Activated T-cell treated with anti-CD3 and anti-CD28 coated beads, Interleukin-2, amount 50 U/mL, for 72 hours (primary cell): ENCODE measurements around the gene PLK4. TPM values are rescaled to one million over a fixed set of nuclear protein-coding genes. Genes with fewer than 3 reads are reported as not detected.

Experiments used
- ATAC-seq, 2 donors: fragments of 150-1000 bp; cut with Tn5 transposase; replicated peaks in 1 of 2; 2 replicates each; pipeline ENCODE4 v1.10.0; 2021; ENCODE audit warnings: moderate library complexity in 2 of 2, mild to moderate bottlenecking in 1 of 2
- DNase-seq, 2 donors: peaks; one replicate each; pipeline ENCODE4 v3.0.0; 2021 to 2022; ENCODE audit warnings: mixed read lengths in 1 of 2
- H3K27ac Mint-ChIP-seq: one replicate; pipeline ENCODE4 v1.8.0; 2022; ENCODE audit warnings: mild to moderate bottlenecking, moderate library complexity, mixed read lengths
- H3K27me3 Mint-ChIP-seq: one replicate; pipeline ENCODE4 v1.8.0; 2022; ENCODE audit warnings: low read depth, mixed read lengths
- H3K36me3 Mint-ChIP-seq, 2 donors: one replicate each; pipeline ENCODE4 v1.8.0; 2022; ENCODE audit warnings: mixed read lengths in 2 of 2, mild to moderate bottlenecking in 1 of 2; ENCODE audit not compliant: insufficient read depth in 2 of 2
- H3K4me1 Mint-ChIP-seq: one replicate; pipeline ENCODE4 v1.8.0; 2022; ENCODE audit warnings: low read depth, mixed read lengths
- H3K4me3 Mint-ChIP-seq, 2 donors: one replicate each; pipeline ENCODE4 v1.8.0; 2022; ENCODE audit warnings: mild to moderate bottlenecking in 2 of 2, mixed read lengths in 2 of 2, moderate library complexity in 2 of 2
- H3K9me3 Mint-ChIP-seq, 2 donors: one replicate each; pipeline ENCODE4 v1.8.0; 2022; ENCODE audit warnings: mixed read lengths in 2 of 2
- total RNA-seq, 2 donors: library from RNA; stranded (reverse); gene quantifications; one replicate each; pipeline ENCODE4 v1.2.3, GENCODE V29; 2022

PLK4 gene
- total RNA-seq, result 10 to 100 TPM; 44.7 to 51.0 TPM

- H3K27ac Mint-ChIP-seq, result peak within 1 kb of the TSS; percentile 98
- peak; percentile 95 to 97 for ATAC-seq
- peaks cover 12 to 33% of the 10 kb centered on the region in 2 donors for H3K36me3 Mint-ChIP-seq
- no peaks in the 10 kb centered on the region for H3K27me3 Mint-ChIP-seq
- H3K9me3 Mint-ChIP-seq, result no peaks in the 10 kb centered on the region
- H3K4me1 Mint-ChIP-seq, result peaks cover 31% of the 10 kb centered on the region
- DNase-seq, result peak; percentile 96
- peak within 1 kb of the TSS; percentile 99 to 100 for H3K4me3 Mint-ChIP-seq
Measured at GRCh38 chr4:127880763-127881562, at the start of gene PLK4. Gene PLK4, plus strand, starts transcription at chr4:127880893. Its CDS starts 242 bp downstream, at chr4:127881135.

GRCh38 chr4:127832585-127832984, 48.1 kb upstream of the PLK4 start:
- DNase-seq, result no peak
- H3K4me3 Mint-ChIP-seq, result no peak overlapping the region
- no peaks in the 10 kb centered on the region for H3K4me1 Mint-ChIP-seq
- H3K36me3 Mint-ChIP-seq, result no peaks in the 10 kb centered on the region
- H3K9me3 Mint-ChIP-seq, result no peaks in the 10 kb centered on the region
- no peak for ATAC-seq
- H3K27ac Mint-ChIP-seq, result no peak overlapping the region
- peaks cover 7% of the 10 kb centered on the region for H3K27me3 Mint-ChIP-seq

GRCh38 chr4:127843704-127844600, 36.7 kb upstream of the PLK4 start:
- H3K36me3 Mint-ChIP-seq, result peaks cover 17 to 22% of the 10 kb centered on the region in 2 donors
- H3K9me3 Mint-ChIP-seq, result peaks cover 9 to 12% of the 10 kb centered on the region in 2 donors
- no peak overlapping the region for H3K4me3 Mint-ChIP-seq
- no peaks in the 10 kb centered on the region for H3K4me1 Mint-ChIP-seq
- no peak overlapping the region for H3K27ac Mint-ChIP-seq
- DNase-seq (no peak), ATAC-seq (no peak)
- no peaks in the 10 kb centered on the region for H3K27me3 Mint-ChIP-seq

DNA sequence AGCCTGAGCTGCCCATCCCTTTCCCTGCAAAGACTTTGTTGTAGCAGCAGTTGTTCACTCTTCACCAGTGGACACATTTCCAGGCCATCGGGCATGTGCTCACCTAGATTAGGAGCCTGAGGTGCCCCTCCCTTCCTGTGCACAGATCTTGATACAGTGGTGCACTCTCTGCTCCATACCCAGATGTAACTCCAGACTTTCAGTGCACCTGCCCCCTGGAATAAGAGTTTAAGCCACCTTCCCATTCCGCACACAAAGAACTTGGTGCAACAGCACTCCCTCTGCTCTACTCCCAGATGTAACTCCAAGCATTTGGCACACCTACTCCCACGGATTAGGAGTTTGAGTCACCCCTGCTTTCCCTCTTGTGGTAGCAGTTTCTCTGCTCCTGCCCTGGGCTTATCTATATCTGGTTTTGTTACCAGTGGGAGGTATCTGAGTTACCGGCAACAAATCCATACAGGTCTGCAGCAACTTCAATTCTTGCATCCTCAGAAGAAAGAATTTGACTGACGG, 36.0 kb upstream of the PLK4 start:
- DNase-seq (no peak), ATAC-seq (no peak)
- Mint-ChIP-seq H3K27ac (no peak overlapping the region), H3K9me3 (peaks cover 12 to 15% of the 10 kb centered on the region in 2 donors), H3K4me3 (no peak overlapping the region), H3K36me3 (peaks cover 21 to 25% of the 10 kb centered on the region in 2 donors), H3K4me1 (no peaks in the 10 kb centered on the region), H3K27me3 (no peaks in the 10 kb centered on the region)

DNA sequence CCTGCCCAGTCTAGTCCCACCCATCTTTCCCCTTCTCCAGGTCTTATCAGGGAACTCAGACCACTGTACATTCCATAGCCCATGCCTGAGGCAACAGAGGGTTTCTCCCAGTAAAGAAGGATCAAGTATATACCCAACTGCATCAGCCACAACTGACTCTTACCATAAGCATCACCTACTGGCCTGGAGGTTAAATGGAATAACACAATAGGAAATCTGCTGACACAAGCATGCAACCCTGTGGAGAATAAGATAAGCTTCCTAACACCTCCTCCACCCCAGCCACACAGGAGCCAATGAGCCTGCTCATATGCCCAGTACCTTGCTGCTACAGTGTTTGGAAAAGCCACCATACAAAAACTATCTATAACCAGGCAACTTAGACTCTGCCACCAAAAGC, 34.6 kb upstream of the PLK4 start:
- no peaks in the 10 kb centered on the region for H3K27me3 Mint-ChIP-seq
- peaks cover 20 to 22% of the 10 kb centered on the region in 2 donors for H3K9me3 Mint-ChIP-seq
- H3K4me1 Mint-ChIP-seq, result no peaks in the 10 kb centered on the region
- ATAC-seq, result no peak
- DNase-seq, result no peak
- peaks cover 28 to 35% of the 10 kb centered on the region in 2 donors for H3K36me3 Mint-ChIP-seq
- H3K4me3 Mint-ChIP-seq, result no peak overlapping the region
- no peak overlapping the region for H3K27ac Mint-ChIP-seq

- Mint-ChIP-seq H3K4me1 (no peaks in the 10 kb centered on the region), H3K27ac (no peak overlapping the region), H3K4me3 (no peak overlapping the region), H3K27me3 (no peaks in the 10 kb centered on the region), H3K9me3 (peaks cover 20 to 28% of the 10 kb centered on the region in 2 donors), H3K36me3 (peaks cover 28 to 35% of the 10 kb centered on the region in 2 donors)
- no peak for ATAC-seq
- DNase-seq, result no peak
Measured at GRCh38 chr4:127846765-127847164, 33.9 kb upstream of the PLK4 start.

- Mint-ChIP-seq H3K27me3 (no peaks in the 10 kb centered on the region), H3K4me3 (no peak overlapping the region), H3K9me3 (peaks cover 27 to 36% of the 10 kb centered on the region in 2 donors), H3K4me1 (no peaks in the 10 kb centered on the region), H3K36me3 (peaks cover 33 to 36% of the 10 kb centered on the region in 2 donors), H3K27ac (no peak overlapping the region)
- ATAC-seq, result no peak
- DNase-seq, result no peak
Measured at GRCh38 chr4:127849505-127850234, 31.0 kb upstream of the PLK4 start.

DNA sequence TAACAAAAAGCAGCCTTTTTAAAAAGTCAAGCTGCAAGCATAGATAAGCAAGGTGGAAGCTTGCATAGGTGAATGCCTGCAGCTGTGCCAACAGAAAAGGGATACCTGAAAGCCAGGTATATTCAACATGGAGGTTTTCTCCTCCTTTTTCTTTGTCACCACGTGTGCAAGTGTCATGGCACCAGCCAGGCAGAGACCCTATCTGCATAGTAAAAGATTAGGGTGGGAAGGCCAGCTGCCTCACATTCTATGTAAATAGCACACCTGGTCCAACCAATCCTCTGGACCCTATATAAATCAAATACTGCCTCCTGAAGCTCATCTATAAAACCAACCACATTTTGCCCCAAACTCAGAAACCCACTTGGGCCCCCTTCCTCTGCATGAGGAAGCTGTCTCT, 28.0 kb upstream of the PLK4 start:
- no peak for DNase-seq
- Mint-ChIP-seq H3K4me3 (no peak overlapping the region), H3K9me3 (peaks cover 25 to 28% of the 10 kb centered on the region in 2 donors), H3K27me3 (no peaks in the 10 kb centered on the region), H3K4me1 (no peaks in the 10 kb centered on the region), H3K27ac (no peak overlapping the region), H3K36me3 (peaks cover 27 to 30% of the 10 kb centered on the region in 2 donors)
- no peak for ATAC-seq

DNA sequence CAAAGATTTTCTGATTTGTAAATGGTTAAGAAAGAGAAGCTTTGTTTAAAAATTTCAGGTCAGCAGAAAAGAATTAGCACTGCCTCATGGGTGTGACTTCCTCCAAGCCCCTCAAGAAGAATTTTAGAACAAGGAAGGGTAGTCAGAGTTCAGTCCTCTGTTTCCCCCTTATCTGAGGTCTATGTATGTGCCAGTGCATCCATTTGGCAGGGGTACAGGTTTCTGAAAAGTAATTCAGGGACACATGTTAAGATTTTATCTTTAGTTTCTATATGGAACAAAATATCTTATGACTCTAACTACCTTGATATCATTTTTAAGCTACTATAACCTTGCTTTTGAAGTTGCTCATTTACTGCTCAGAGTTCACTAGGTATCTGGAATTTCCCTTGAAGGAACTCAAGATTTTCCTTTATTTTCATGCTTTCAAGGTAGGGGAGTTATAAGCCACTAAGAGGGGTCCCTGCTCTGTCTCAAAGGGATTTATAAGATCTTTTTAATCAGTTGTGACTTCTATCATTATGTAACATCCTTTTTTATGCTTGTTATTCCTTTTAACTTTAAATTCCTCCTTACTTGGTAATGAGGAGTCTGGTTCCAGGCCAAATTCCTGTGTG, 24.4 kb upstream of the PLK4 start:
- H3K27me3 Mint-ChIP-seq, result no peaks in the 10 kb centered on the region
- DNase-seq (no peak), ATAC-seq (no peak)
- peaks cover 14 to 20% of the 10 kb centered on the region in 2 donors for H3K36me3 Mint-ChIP-seq
- no peaks in the 10 kb centered on the region for H3K4me1 Mint-ChIP-seq
- H3K4me3 Mint-ChIP-seq, result no peak overlapping the region
- H3K9me3 Mint-ChIP-seq, result peaks cover 16 to 18% of the 10 kb centered on the region in 2 donors
- no peak overlapping the region for H3K27ac Mint-ChIP-seq

DNA sequence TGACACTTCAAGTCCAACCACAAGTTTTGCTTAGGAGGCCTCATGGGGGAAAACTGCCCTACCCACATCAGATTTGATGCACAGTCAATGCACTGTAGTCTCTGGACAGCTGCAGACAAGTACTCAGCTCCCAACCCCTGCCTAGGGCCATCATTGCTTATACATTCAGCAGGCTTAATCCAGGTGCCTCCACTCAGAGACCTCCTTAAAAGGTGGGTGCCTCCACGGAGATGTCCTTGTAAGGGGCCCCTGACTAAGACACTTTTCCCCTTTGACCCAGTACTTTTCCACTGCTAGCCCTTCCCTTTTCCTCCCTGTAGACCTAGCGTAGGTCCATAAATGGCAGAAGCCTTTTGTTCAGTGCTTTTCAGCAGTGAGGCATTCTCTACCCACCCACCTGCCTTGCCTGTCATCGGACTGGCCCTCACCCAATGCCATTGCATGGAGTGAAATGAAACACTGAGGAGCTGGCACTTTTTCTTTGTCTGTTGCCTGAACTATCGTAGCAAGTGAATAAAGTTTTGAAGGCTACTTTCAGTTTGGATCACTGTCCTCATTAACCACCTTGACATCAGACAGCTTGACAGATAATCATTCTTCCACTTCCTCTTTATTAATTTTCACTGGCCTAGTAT, 23.8 kb upstream of the PLK4 start:
- no peak for ATAC-seq
- Mint-ChIP-seq H3K4me3 (no peak overlapping the region), H3K4me1 (no peaks in the 10 kb centered on the region), H3K9me3 (peaks cover 13 to 16% of the 10 kb centered on the region in 2 donors), H3K27me3 (no peaks in the 10 kb centered on the region), H3K36me3 (peaks cover 14 to 20% of the 10 kb centered on the region in 2 donors), H3K27ac (no peak overlapping the region)
- DNase-seq, result no peak

- H3K9me3 Mint-ChIP-seq, result peaks cover 15 to 16% of the 10 kb centered on the region in 2 donors
- H3K36me3 Mint-ChIP-seq, result peaks cover 17 to 20% of the 10 kb centered on the region in 2 donors
- H3K4me3 Mint-ChIP-seq, result no peak overlapping the region
- no peak overlapping the region for H3K27ac Mint-ChIP-seq
- ATAC-seq (no peak), DNase-seq (no peak)
- no peaks in the 10 kb centered on the region for H3K4me1 Mint-ChIP-seq
- no peaks in the 10 kb centered on the region for H3K27me3 Mint-ChIP-seq
Measured at GRCh38 chr4:127857641-127858040, 23.1 kb upstream of the PLK4 start.

DNA sequence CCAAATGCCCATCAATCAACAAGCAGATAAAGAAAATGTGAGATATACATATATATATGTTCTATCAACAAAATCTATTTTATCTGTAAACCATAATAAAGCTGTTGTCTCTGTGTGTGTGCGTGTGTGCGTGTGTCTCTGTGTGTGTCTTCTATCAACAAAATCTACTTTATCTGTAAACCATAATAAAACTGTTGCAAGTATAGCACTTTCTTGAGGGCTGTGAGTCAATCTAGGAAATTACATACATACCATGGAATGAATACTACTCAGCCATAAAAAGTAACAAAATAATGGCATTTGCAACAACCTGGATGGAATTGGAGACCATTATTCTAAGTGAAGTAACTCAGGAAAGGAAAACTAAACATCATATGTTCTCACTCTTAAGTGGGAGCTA, 12.5 kb upstream of the PLK4 start:
- Mint-ChIP-seq H3K27ac (no peak overlapping the region), H3K4me3 (no peak overlapping the region), H3K27me3 (no peaks in the 10 kb centered on the region), H3K9me3 (peaks cover 0 to 1% of the 10 kb centered on the region in 2 donors), H3K36me3 (peaks cover 2% of the 10 kb centered on the region in 2 donors), H3K4me1 (no peaks in the 10 kb centered on the region)
- DNase-seq, result no peak
- no peak for ATAC-seq
